HCT116 (cell line): ENCODE measurements around the gene IRF2BP1. TPM values are rescaled to one million over a fixed set of nuclear protein-coding genes. Genes with fewer than 3 reads are reported as not detected.

Experiments
- ATAC-seq: fragments of 200-7000 bp; cut with Tn5 transposase; 2 replicates; pipeline ENCODE4 v1.9.1; 2020; ENCODE audit warnings: mild to moderate bottlenecking, moderate library complexity
- BruUV-seq: library from RNA; stranded (reverse); fragments of 400-500 nt; replicated peaks from 2 replicates; lab custom pipeline; 2021; lab: Mats Ljungman, UMichigan
- CTCF ChIA-PET: fragments of 300-600 bp; sonication (Branson Sonifier 250); formaldehyde crosslinking; loops from one replicate; lab custom pipeline; 2021; ENCODE audit warnings: antibody characterized with exemption; lab: Charles Lee
- POLR2A ChIA-PET: fragments of 300-600, 350-600 bp; sonication (Branson Sonifier 250); formaldehyde crosslinking; loops from one replicate; lab custom pipeline; 2021; ENCODE audit warnings: antibody characterized with exemption; lab: Charles Lee
- RAD21 ChIA-PET, 2 experiments: fragments of 300-600 bp; sonication (Branson Sonifier 250); formaldehyde crosslinking; loops; one replicate each; lab custom pipeline; 2023; ENCODE audit warnings: low total read pairs in 2 of 2; ENCODE audit not compliant: uncharacterized antibody in 2 of 2, unreplicated experiment in 2 of 2, low non-redundant PET in 1 of 2; lab: Charles Lee
- DNase-seq: peaks from one replicate; pipeline ENCODE4 v3.0.0-alpha.2; 2010; ENCODE audit warnings: low read depth, low spot score
- H2AFZ ChIP-seq: fragments of 200-600 bp; shearing (Covaris generic), sonication (generic); 2 replicates; pipeline ENCODE4 v1.6.1; 2017; ENCODE audit warnings: low read depth, mixed run types, mixed read lengths, antibody characterized with exemption, low read length; ENCODE audit not compliant: poor library complexity, severe bottlenecking
- H3K27ac ChIP-seq: 2 replicates; pipeline ENCODE4 v1.5.1; 2012; ENCODE audit warnings: low read depth, low read length
- H3K27me3 ChIP-seq: fragments of 200-600 bp; sonication (generic); 2 replicates; pipeline ENCODE4 v1.6.1; 2016; ENCODE audit warnings: mixed run types, low read length, mixed read lengths; ENCODE audit not compliant: insufficient read depth
- H3K36me3 ChIP-seq, 2 experiments: fragments of 200-500 bp in 1 of 2; fragments of 200-600 bp in 1 of 2; sonication (Bioruptor generic) in 1 of 2; sonication (generic) in 1 of 2; 2 replicates each; pipeline versions ENCODE4 v1.5.1 to v1.6.1; 2014 to 2016; ENCODE audit warnings: low read length in 2 of 2, inconsistent platforms in 1 of 2, mixed read lengths in 1 of 2, mixed run types in 1 of 2; ENCODE audit not compliant: insufficient read depth in 2 of 2, control insufficient read depth in 1 of 2
- H3K4me1 ChIP-seq, 2 experiments: fragments of 200-600 bp in 1 of 2; sonication (generic) in 1 of 2; 2 replicates each; pipeline versions ENCODE4 v1.5.1 to v1.6.1; 2012 to 2017; ENCODE audit warnings: low read length in 2 of 2, inconsistent platforms in 1 of 2, mild to moderate bottlenecking in 1 of 2, mixed read lengths in 1 of 2, mixed run types in 1 of 2, moderate library complexity in 1 of 2; ENCODE audit not compliant: insufficient read depth in 2 of 2, control insufficient read depth in 1 of 2
- H3K4me2 ChIP-seq: fragments of 200-600 bp; sonication (generic); 2 replicates; pipeline ENCODE4 v1.6.1; 2017; ENCODE audit warnings: mixed run types, low read length, mixed read lengths
- H3K4me3 ChIP-seq, 2 experiments: fragments of 200-600 bp in 1 of 2; sonication (generic) in 1 of 2; replicated peaks in 1 of 2; 2 replicates each; pipeline ENCODE4 v1.5.1; 2011 to 2016; ENCODE audit warnings: low read length in 2 of 2, control low read depth in 1 of 2, low read depth in 1 of 2, mild to moderate bottlenecking in 1 of 2, mixed read lengths in 1 of 2, mixed run types in 1 of 2
- H3K79me2 ChIP-seq: fragments of 200-600 bp; sonication (generic); 2 replicates; pipeline ENCODE4 v1.6.1; 2017; ENCODE audit warnings: mild to moderate bottlenecking, mixed run types, low read length, moderate library complexity, mixed read lengths; ENCODE audit not compliant: insufficient read depth
- H3K9ac ChIP-seq: fragments of 200-600 bp; sonication (generic); 2 replicates; pipeline ENCODE4 v1.6.1; 2016; ENCODE audit warnings: low read length, mixed read lengths
- H3K9me2 ChIP-seq: fragments of 200-600 bp; sonication (generic), shearing (Covaris generic); 2 replicates; pipeline ENCODE4 v1.6.1; 2017; ENCODE audit warnings: mixed run types, mild to moderate bottlenecking, moderate library complexity; ENCODE audit not compliant: insufficient read depth
- H3K9me3 ChIP-seq, 2 experiments: fragments of 200-500 bp in 1 of 2; fragments of 200-600 bp in 1 of 2; sonication (Bioruptor generic) in 1 of 2; sonication (generic) in 1 of 2; 2 replicates each; pipeline ENCODE4 v1.6.1; 2014 to 2017; ENCODE audit warnings: low read length in 2 of 2, mixed read lengths in 2 of 2, inconsistent platforms in 1 of 2, low read depth in 1 of 2, mild to moderate bottlenecking in 1 of 2, mixed run types in 1 of 2, moderate library complexity in 1 of 2; ENCODE audit not compliant: control insufficient read depth in 1 of 2, insufficient read depth in 1 of 2
- H4K20me1 ChIP-seq: fragments of 200-600 bp; sonication (generic), shearing (Covaris generic); 2 replicates; pipeline ENCODE4 v1.6.1; 2017; ENCODE audit warnings: mixed run types, mild to moderate bottlenecking, moderate library complexity; ENCODE audit not compliant: insufficient read depth
- EZH2phosphoT487 ChIP-seq: fragments of 200-600 bp; IDR thresholded peaks from 2 replicates; pipeline ENCODE4 v1.6.1; 2018; ENCODE audit warnings: antibody characterized with exemption, borderline replicate concordance
- JUND ChIP-seq: IDR thresholded peaks from 2 replicates; pipeline ENCODE4 v1.6.1; 2012
- POLR2A ChIP-seq: IDR thresholded peaks from 2 replicates; pipeline ENCODE4 v1.7.0; 2011; ENCODE audit warnings: borderline replicate concordance; ENCODE audit not compliant: insufficient read depth, insufficient read length; ENCODE audit errors: extremely low read depth
- POLR2AphosphoS5 ChIP-seq: IDR thresholded peaks from 2 replicates; pipeline ENCODE4 v1.6.1; 2011; ENCODE audit warnings: mild to moderate bottlenecking, low read depth, low read length, moderate library complexity
- SIN3A ChIP-seq: IDR thresholded peaks from 2 replicates; pipeline ENCODE4 v1.6.1; 2012; ENCODE audit warnings: low read depth
- ZFX ChIP-seq: fragments of 450-650 bp; IDR thresholded peaks from 2 replicates; pipeline ENCODE4 v1.6.1; 2017
- intact Hi-C: fragments of 100-400 bp; cut with micrococcal nuclease; formaldehyde crosslinking; loops from 2 replicates; pipeline ENCODE4 v1.10.0; 2022
- total RNA-seq: library from RNA; stranded (reverse); gene quantifications from one replicate; pipeline ENCODE4 v1.2.1, GENCODE V29; 2021; ENCODE audit not compliant: unreplicated experiment

The IRF2BP1 gene
- total RNA-seq, 1 experiment from 2014 or later = 33.9 TPM

- POLR2A ChIA-PET = interaction anchor here (0.7 to 1.4 kb wide), 5 partner anchors 9 to 39 kb away, joined by 3 to 6 read pairs (median 3); partner anchors contain the start of genes IRF2BP1 and SYMPK
- ATAC-seq = no peak; the same call in 1 of the 2 replicates
Observed at GRCh38 chr19:45901912-45902650, 16.1 kb upstream of the IRF2BP1 start, which contains the start of gene MYPOP. MYPOP (minus strand) TSS chr19:45902613; CDS start chr19:45901773, 840 bp downstream.

GRCh38 chr19:45901432-45901911, 15.5 kb upstream of the IRF2BP1 start:
- TF ChIP-seq JUND (no peak), POLR2AphosphoS5 (no peak), SIN3A (no peak), EZH2phosphoT487 (no peak)
- peaks cover 0 to 10% of the 10 kb centered on the region in 2 experiments; a peak in 1 of 4 replicates for H3K4me1 ChIP-seq
- ATAC-seq = no peak
- no peak overlapping the region for H2AFZ ChIP-seq
- H3K9me2 ChIP-seq = no peaks in the 10 kb centered on the region
- POLR2A ChIA-PET = no interaction called here
- peak overlapping the region in 1 of 2 experiments; percentile 86; a peak in 2 of 4 replicates for H3K4me3 ChIP-seq
- intact Hi-C loops = no loop called here
- DNase-seq = no peak
- BruUV-seq = no TSS peak
- RAD21 ChIA-PET = no interaction called here
- peaks cover 0 to 3% of the 10 kb centered on the region in 2 experiments; a peak in 1 of 4 replicates for H3K36me3 ChIP-seq
- peaks cover 5% of the 10 kb centered on the region; the same call in 1 of the 2 replicates for H3K79me2 ChIP-seq
- no peak overlapping the region for H3K9ac ChIP-seq
- H4K20me1 ChIP-seq = no peaks in the 10 kb centered on the region
- no peaks in the 10 kb centered on the region for H3K27me3 ChIP-seq
- H3K4me2 ChIP-seq = peak overlapping the region; percentile 84
- H3K9me3 ChIP-seq = no peaks in the 10 kb centered on the region
- CTCF ChIA-PET = interaction anchor here (1.5 kb wide), 1 partner anchor 13 kb away, joined by 8 read pairs; the partner anchor contains the start of gene NANOS2
- H3K27ac ChIP-seq = no peak overlapping the region; the same call in 1 of the 2 replicates

More at GRCh38 chr19:45901912-45902650, 16.1 kb upstream of the IRF2BP1 start, which contains the start of gene MYPOP:
- no peak for DNase-seq
- no peaks in the 10 kb centered on the region for H4K20me1 ChIP-seq
- peaks cover 0 to 3% of the 10 kb centered on the region in 2 experiments; a peak in 1 of 4 replicates for H3K36me3 ChIP-seq
- ChIA-PET RAD21 (interaction anchor here (0.6 to 1.4 kb wide), 4 partner anchors 14 to 225 kb away, joined by 3 to 7 read pairs (median 4); partner anchors contain the start of gene CCDC61 (in 1 of the 2)), CTCF (interaction anchor here (0.7 to 1.5 kb wide), 7 partner anchors 11 to 167 kb away, joined by 3 to 9 read pairs (median 3); partner anchors contain the start of genes FOXA3, IRF2BP1, NANOS2 and SIX5)
- TF ChIP-seq ZFX (0 out of 2 replicates have a peak, but pooled peaks have one; percentile 58), POLR2A (no peak)
- peak within 1 kb of the TSS; percentile 72 for H3K27ac ChIP-seq
- H3K9me3 ChIP-seq = no peaks in the 10 kb centered on the region
- peak within 1 kb of the TSS; percentile 84 for H3K4me2 ChIP-seq
- peaks cover 0 to 10% of the 10 kb centered on the region in 2 experiments; a peak in 1 of 4 replicates for H3K4me1 ChIP-seq
- peaks cover 5% of the 10 kb centered on the region; the same call in 1 of the 2 replicates for H3K79me2 ChIP-seq
- H3K9me2 ChIP-seq = no peaks in the 10 kb centered on the region
- no peaks in the 10 kb centered on the region for H3K27me3 ChIP-seq
- H2AFZ ChIP-seq = no peak within 1 kb of the TSS
- peak within 1 kb of the TSS; percentile 88 for H3K9ac ChIP-seq
- intact Hi-C loops = loop anchor here (2.0 kb wide), 1 partner anchor 15 kb away; the partner anchor contains the start of gene IRF2BP1
- BruUV-seq = no TSS peak
- H3K4me3 ChIP-seq = peak within 1 kb of the TSS; percentile 75 to 86
